OCI-LY7 (cell line): Measurements from ENCODE around the gene TPST2. TPM values are rescaled to one million over a fixed set of nuclear protein-coding genes. Genes with fewer than 3 reads are reported as not detected.

Source experiments
- BruUV-seq: library from RNA; stranded (reverse); fragments of 400-500 nt; replicated peaks from 2 replicates; lab custom pipeline; 2021; lab: Mats Ljungman, UMichigan
- CTCF ChIA-PET: fragments of 300-600 bp; sonication (Branson Sonifier 250); formaldehyde crosslinking; loops from one replicate; lab custom pipeline; 2022; ENCODE audit warnings: antibody characterized with exemption; ENCODE audit not compliant: unreplicated experiment; lab: Charles Lee
- POLR2A ChIA-PET: fragments of 300-600 bp; sonication (Branson Sonifier 250); formaldehyde crosslinking; loops from one replicate; lab custom pipeline; 2022; ENCODE audit warnings: antibody characterized with exemption; lab: Charles Lee
- DNase-seq: peaks from one replicate; pipeline ENCODE4 v3.0.0-alpha.2; 2015; ENCODE audit warnings: low spot score
- H2AFZ ChIP-seq: fragments of 200-600 bp; sonication (generic), shearing (Covaris generic); 2 replicates; pipeline ENCODE4 v1.6.1; 2014; ENCODE audit warnings: mild to moderate bottlenecking, antibody characterized with exemption, low read length, moderate library complexity
- H3K27ac ChIP-seq: fragments of 200-600 bp; sonication (generic); 2 replicates; pipeline ENCODE4 v1.5.1; 2014; ENCODE audit warnings: mixed run types, low read depth, mild to moderate bottlenecking, moderate library complexity, low read length, inconsistent platforms; ENCODE audit not compliant: poor library complexity, severe bottlenecking
- H3K36me3 ChIP-seq: fragments of 200-600 bp; sonication (generic); 2 replicates; pipeline ENCODE4 v1.6.1; 2014; ENCODE audit warnings: mild to moderate bottlenecking, antibody characterized with exemption, low read length, moderate library complexity, mixed read lengths; ENCODE audit not compliant: insufficient read depth
- H3K4me1 ChIP-seq: fragments of 200-600 bp; sonication (generic); 2 replicates; pipeline ENCODE4 v1.5.1; 2014; ENCODE audit warnings: mild to moderate bottlenecking, low read length; ENCODE audit not compliant: insufficient read depth, poor library complexity, severe bottlenecking
- H3K4me2 ChIP-seq: fragments of 200-600 bp; sonication (generic); 2 replicates; pipeline ENCODE4 v1.6.1; 2014; ENCODE audit warnings: mild to moderate bottlenecking, low read length
- H3K4me3 ChIP-seq: fragments of 200-600 bp; sonication (generic); 2 replicates; pipeline ENCODE4 v1.5.1; 2014; ENCODE audit warnings: mild to moderate bottlenecking, low read depth, low read length; ENCODE audit not compliant: poor library complexity, severe bottlenecking
- H3K79me2 ChIP-seq: fragments of 200-600 bp; sonication (generic); 2 replicates; pipeline ENCODE4 v1.6.1; 2016; ENCODE audit warnings: low read depth, mild to moderate bottlenecking, low read length, moderate library complexity, mixed read lengths; ENCODE audit not compliant: insufficient read depth
- H3K9me2 ChIP-seq: fragments of 200-600 bp; sonication (generic); 2 replicates; pipeline ENCODE4 v1.6.1; 2016; ENCODE audit warnings: mild to moderate bottlenecking, low read length, mixed read lengths; ENCODE audit not compliant: insufficient read depth
- H3K9me3 ChIP-seq: fragments of 200-600 bp; sonication (generic); 2 replicates; pipeline ENCODE4 v1.6.1; 2014; ENCODE audit warnings: mild to moderate bottlenecking, mixed run types, low read length, mixed read lengths
- H4K20me1 ChIP-seq: fragments of 200-600 bp; sonication (generic); 2 replicates; pipeline ENCODE4 v1.6.1; 2014; ENCODE audit warnings: mild to moderate bottlenecking, antibody characterized with exemption, low read length, moderate library complexity, mixed read lengths; ENCODE audit not compliant: insufficient read depth
- EZH2phosphoT487 ChIP-seq: fragments of 200-600 bp; sonication (generic); IDR thresholded peaks from 2 replicates; pipeline ENCODE4 v1.6.1; 2018; ENCODE audit warnings: low read depth, borderline replicate concordance, mild to moderate bottlenecking, mixed run types, antibody characterized with exemption, low read length, moderate library complexity, mixed read lengths
- intact Hi-C: fragments of 100-400 bp; cut with micrococcal nuclease; formaldehyde crosslinking; loops from one replicate; pipeline ENCODE4 v1.10.0; 2022; ENCODE audit not compliant: unreplicated experiment
- total RNA-seq, 2 experiments: library from RNA; depleted of rRNA in 1 of 2; stranded (reverse); fragments of >200 nt in 1 of 2; shearing (Covaris generic) in 1 of 2; gene quantifications; 2 replicates each; pipeline ENCODE4 v1.2.3, GENCODE V29; 2014 to 2022
- TF ChIP-seq, protein P1 (sequence below): fragments of 200-600 bp; sonication (generic); conservative IDR thresholded peaks from 2 replicates; pipeline ENCODE4 v1.5.1; 2014; ENCODE audit warnings: mild to moderate bottlenecking, antibody characterized with exemption, low read length, moderate library complexity, mixed read lengths

TPST2 gene
- total RNA-seq, 2 experiments from 2014 or later: 12.5 to 19.1 TPM

DNA sequence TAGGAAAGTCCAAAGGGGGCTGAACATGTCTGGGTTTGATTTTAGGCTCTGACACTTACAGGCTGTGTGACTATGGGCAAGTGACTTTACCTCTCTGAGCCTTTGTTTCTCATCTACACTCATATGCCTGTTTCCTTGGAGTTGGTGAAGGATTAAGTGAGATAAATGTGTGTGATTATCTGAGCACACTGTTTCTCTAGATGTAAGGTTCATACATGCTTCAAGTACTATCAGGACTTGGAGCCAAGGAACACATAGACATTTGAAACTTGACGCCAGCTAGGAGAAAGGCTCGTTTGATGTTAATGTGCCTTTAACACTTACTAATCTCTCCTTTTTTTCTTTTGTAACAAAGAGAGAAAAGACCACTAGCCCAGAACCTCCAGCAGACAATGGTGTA, 18.2 kb upstream of the TPST2 start:
- Histone ChIP-seq H3K4me3 (no peak overlapping the region), H3K4me2 (no peak overlapping the region), H3K9me2 (no peaks in the 10 kb centered on the region), H2AFZ (no peak overlapping the region), H3K79me2 (no peaks in the 10 kb centered on the region), H3K4me1 (peaks cover 19% of the 10 kb centered on the region), H4K20me1 (no peaks in the 10 kb centered on the region), H3K27ac (no peak overlapping the region), H3K36me3 (no peaks in the 10 kb centered on the region), H3K9me3 (no peaks in the 10 kb centered on the region)
- TSS peak; percentile 60 for BruUV-seq
- ChIA-PET CTCF (no interaction called here), POLR2A (interaction anchor here (0.8 to 1.2 kb wide), 2 partner anchors 16 to 17 kb away, joined by 3 read pairs; no protein-coding TSS in a partner anchor)
- DNase-seq: no peak
- TF ChIP-seq EZH2phosphoT487: no peak
- TF ChIP-seq, protein P1, sequence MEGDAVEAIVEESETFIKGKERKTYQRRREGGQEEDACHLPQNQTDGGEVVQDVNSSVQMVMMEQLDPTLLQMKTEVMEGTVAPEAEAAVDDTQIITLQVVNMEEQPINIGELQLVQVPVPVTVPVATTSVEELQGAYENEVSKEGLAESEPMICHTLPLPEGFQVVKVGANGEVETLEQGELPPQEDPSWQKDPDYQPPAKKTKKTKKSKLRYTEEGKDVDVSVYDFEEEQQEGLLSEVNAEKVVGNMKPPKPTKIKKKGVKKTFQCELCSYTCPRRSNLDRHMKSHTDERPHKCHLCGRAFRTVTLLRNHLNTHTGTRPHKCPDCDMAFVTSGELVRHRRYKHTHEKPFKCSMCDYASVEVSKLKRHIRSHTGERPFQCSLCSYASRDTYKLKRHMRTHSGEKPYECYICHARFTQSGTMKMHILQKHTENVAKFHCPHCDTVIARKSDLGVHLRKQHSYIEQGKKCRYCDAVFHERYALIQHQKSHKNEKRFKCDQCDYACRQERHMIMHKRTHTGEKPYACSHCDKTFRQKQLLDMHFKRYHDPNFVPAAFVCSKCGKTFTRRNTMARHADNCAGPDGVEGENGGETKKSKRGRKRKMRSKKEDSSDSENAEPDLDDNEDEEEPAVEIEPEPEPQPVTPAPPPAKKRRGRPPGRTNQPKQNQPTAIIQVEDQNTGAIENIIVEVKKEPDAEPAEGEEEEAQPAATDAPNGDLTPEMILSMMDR: no peak
- intact Hi-C loops: no loop called here

DNA sequence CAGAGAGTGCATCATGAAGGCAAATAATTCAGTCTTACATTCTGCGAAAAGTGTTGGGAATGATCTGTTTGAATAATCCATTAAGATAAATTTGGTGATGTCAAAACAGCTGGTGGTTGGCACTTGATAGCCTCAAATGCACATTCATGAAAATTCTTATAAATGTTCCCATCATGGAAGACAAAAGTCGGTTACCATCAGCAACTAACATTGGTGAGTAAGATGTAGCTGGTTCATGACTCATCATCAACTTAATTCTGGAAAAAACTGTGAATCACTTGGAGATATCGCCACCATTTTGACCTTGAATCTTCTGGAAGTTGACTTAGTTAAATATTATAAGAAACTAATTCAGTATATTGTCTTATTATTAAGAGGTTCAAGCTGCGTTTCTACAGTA, 16.7 kb upstream of the TPST2 start:
- no TSS peak for BruUV-seq
- POLR2A ChIA-PET: interaction anchor here (0.7 kb wide), 1 partner anchor 180 kb away, joined by 3 read pairs; no protein-coding TSS in a partner anchor
- Histone ChIP-seq H3K4me2 (no peak overlapping the region), H3K36me3 (no peaks in the 10 kb centered on the region), H3K9me2 (no peaks in the 10 kb centered on the region), H3K4me1 (peaks cover 19% of the 10 kb centered on the region), H2AFZ (no peak overlapping the region), H3K9me3 (no peaks in the 10 kb centered on the region), H3K27ac (no peak overlapping the region), H3K4me3 (no peak overlapping the region), H4K20me1 (no peaks in the 10 kb centered on the region), H3K79me2 (no peaks in the 10 kb centered on the region)
- no peak for TF ChIP-seq EZH2phosphoT487
- TF ChIP-seq, protein P1: no peak
- no peak for DNase-seq
- CTCF ChIA-PET: interaction anchor here (0.8 kb wide), 1 partner anchor 17 kb away, joined by 3 read pairs; the partner anchor contains the start of gene TPST2
- intact Hi-C loops: no loop called here

DNA sequence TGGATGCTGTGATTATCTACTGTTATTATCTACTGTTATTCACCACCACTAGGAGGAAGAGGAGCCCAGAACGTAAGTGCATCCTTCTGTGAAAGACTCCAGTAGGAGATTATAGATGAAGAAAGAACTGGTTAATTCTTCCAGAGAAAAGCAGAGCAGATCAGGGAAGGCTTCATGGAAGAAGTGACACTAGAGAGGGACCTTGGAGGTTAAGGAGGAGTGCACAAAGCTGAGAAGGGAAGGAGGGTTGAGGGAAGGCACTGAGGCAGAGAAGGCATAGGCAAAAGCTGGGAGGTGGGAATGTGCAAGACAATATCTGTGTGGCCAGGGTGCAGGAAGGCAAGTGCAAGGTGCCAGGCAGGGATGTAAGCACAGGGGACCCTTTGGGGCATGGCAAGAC, 14.4 kb upstream of the TPST2 start:
- Histone ChIP-seq H3K27ac (no peak overlapping the region), H3K36me3 (no peaks in the 10 kb centered on the region), H3K9me2 (no peaks in the 10 kb centered on the region), H4K20me1 (no peaks in the 10 kb centered on the region), H2AFZ (no peak overlapping the region; the same call in 1 of the 2 replicates), H3K79me2 (no peaks in the 10 kb centered on the region), H3K4me1 (peaks cover under 1% of the 10 kb centered on the region), H3K4me3 (no peak overlapping the region), H3K4me2 (no peak overlapping the region), H3K9me3 (no peaks in the 10 kb centered on the region)
- intact Hi-C loops: no loop called here
- no peak for TF ChIP-seq EZH2phosphoT487
- TF ChIP-seq, protein P1: 0 out of 2 replicates have a peak, but pooled peaks have one; percentile 31
- DNase-seq: no peak
- BruUV-seq: no TSS peak
- ChIA-PET POLR2A (no interaction called here), CTCF (no interaction called here)
